Endothelial cell of umbilical vein (primary cell): ENCODE data around the gene ATRIP. TPM values are rescaled to one million over a fixed set of nuclear protein-coding genes. Genes with fewer than 3 reads are reported as not detected.

ENCODE experiments used
- BruUV-seq: library from RNA; stranded (reverse); fragments of 400-500 nt; replicated peaks from 2 replicates; lab custom pipeline; 2021; lab: Mats Ljungman, UMichigan
- CTCF ChIA-PET: fragments of 300-600, 350-600 bp; sonication (Branson Sonifier 250); formaldehyde crosslinking; loops from one replicate; lab custom pipeline; 2021; ENCODE audit warnings: antibody characterized with exemption, inconsistent platforms; lab: Charles Lee
- POLR2A ChIA-PET: fragments of 300-600, 350-600 bp; sonication (Branson Sonifier 250); formaldehyde crosslinking; loops from one replicate; lab custom pipeline; 2021; ENCODE audit warnings: antibody characterized with exemption, inconsistent platforms; lab: Charles Lee
- DNase-seq: peaks from one replicate; pipeline ENCODE4 v3.0.0-alpha.2; 2011; ENCODE audit warnings: low read depth, low spot score
- FAIRE-seq: peaks from 2 replicates; lab custom pipeline; 2011; peaks lifted over from hg19 to GRCh38; lab: Jason Lieb, UNC
- H2AFZ ChIP-seq: 2 replicates; pipeline ENCODE4 v1.6.0; 2012; ENCODE audit warnings: low read depth, low read length, control low read depth, inconsistent platforms
- H3K27ac ChIP-seq: 2 replicates; pipeline ENCODE4 v1.5.1; 2011; ENCODE audit warnings: low read depth, mild to moderate bottlenecking, control low read depth, low read length, moderate library complexity; ENCODE audit not compliant: insufficient read depth
- H3K27me3 ChIP-seq, 2 experiments: 2 replicates each; pipeline versions ENCODE4 v1.6.0 to v1.6.1; 2011; ENCODE audit warnings: low read length in 2 of 2, mixed read lengths in 1 of 2; ENCODE audit not compliant: control insufficient read depth in 2 of 2, insufficient read depth in 2 of 2
- H3K36me3 ChIP-seq, 2 experiments: 2 replicates in 1 of 2; 3 replicates in 1 of 2; pipeline ENCODE4 v1.5.1; 2011; ENCODE audit warnings: low read length in 2 of 2, mild to moderate bottlenecking in 1 of 2, moderate library complexity in 1 of 2; ENCODE audit not compliant: control insufficient read depth in 2 of 2, insufficient read depth in 2 of 2; ENCODE audit errors: extremely low read depth in 1 of 2
- H3K4me1 ChIP-seq: 3 replicates; pipeline ENCODE4 v1.5.1; 2011; ENCODE audit warnings: mild to moderate bottlenecking, low read length; ENCODE audit not compliant: control insufficient read depth, insufficient read depth; ENCODE audit errors: extremely low read depth
- H3K4me2 ChIP-seq: 2 replicates; pipeline ENCODE4 v1.6.1; 2011; ENCODE audit warnings: low read length, control low read depth, mixed read lengths; ENCODE audit not compliant: insufficient read depth
- H3K4me3 ChIP-seq, 3 experiments: fragments of 200-600 bp in 1 of 3; sonication (generic), shearing (Covaris generic) in 1 of 3; replicated peaks in 1 of 3; 2 replicates each; pipeline ENCODE4 v1.5.1; 2011 to 2016; ENCODE audit warnings: control low read depth in 3 of 3, low read length in 3 of 3, mild to moderate bottlenecking in 2 of 3, inconsistent platforms in 1 of 3, low read depth in 1 of 3, moderate library complexity in 1 of 3; ENCODE audit not compliant: insufficient read depth in 1 of 3
- H3K79me2 ChIP-seq: 2 replicates; pipeline ENCODE4 v1.6.0; 2012; ENCODE audit warnings: low read length, inconsistent platforms; ENCODE audit not compliant: control insufficient read depth, insufficient read depth
- H3K9ac ChIP-seq: replicated peaks from 2 replicates; pipeline ENCODE3; 2011; ENCODE audit warnings: low read length, control low read depth; ENCODE audit not compliant: insufficient read depth; ENCODE audit errors: extremely low read depth
- H3K9me1 ChIP-seq: replicated peaks from 3 replicates; pipeline ENCODE4 v1.6.0; 2011; ENCODE audit warnings: mild to moderate bottlenecking, low read length; ENCODE audit not compliant: control insufficient read depth, insufficient read depth; ENCODE audit errors: extremely low read depth
- H3K9me3 ChIP-seq: replicated peaks from 2 replicates; pipeline ENCODE4 v1.5.1; 2012; ENCODE audit warnings: low read length, inconsistent platforms; ENCODE audit not compliant: control insufficient read depth, insufficient read depth
- H4K20me1 ChIP-seq: replicated peaks from 2 replicates; pipeline ENCODE3; 2011; ENCODE audit warnings: mild to moderate bottlenecking, low read length; ENCODE audit not compliant: control insufficient read depth, insufficient read depth; ENCODE audit errors: extremely low read depth
- EZH2 ChIP-seq: IDR thresholded peaks from 2 replicates; pipeline ENCODE4 v1.6.1; 2012; ENCODE audit warnings: borderline replicate concordance, low read depth, mild to moderate bottlenecking, moderate library complexity, low read length, inconsistent platforms; ENCODE audit not compliant: severe bottlenecking
- MAX ChIP-seq: IDR thresholded peaks from 2 replicates; pipeline ENCODE4 v1.6.1; 2011; ENCODE audit not compliant: insufficient read depth, insufficient read length
- MYC ChIP-seq: IDR thresholded peaks from one replicate; pipeline ENCODE4 v1.6.1; 2011; ENCODE audit warnings: mild to moderate bottlenecking, low read depth, low read length
- POLR2A ChIP-seq: IDR thresholded peaks from 2 replicates; pipeline ENCODE4 v1.6.1; 2012; ENCODE audit warnings: low read depth, mild to moderate bottlenecking, control low read depth, low read length
- dilution Hi-C: fragments of 300-500 bp; cut with MboI; formaldehyde crosslinking; loops from one replicate; pipeline ENCODE4 v1.15.0; 2019; ENCODE audit warnings: low sequenced_read_pairs; ENCODE audit not compliant: extremely low pct_ligation_motif_present
- intact Hi-C: fragments of 100-400 bp; cut with micrococcal nuclease; formaldehyde crosslinking; loops from one replicate; pipeline ENCODE4 v1.10.0; 2022
- polyA plus RNA-seq, 4 experiments: library from polyadenylated mRNA; depleted of rRNA in 3 of 4; stranded (reverse) in 3 of 4; unstranded in 1 of 4; fragments of >200 nt; gene quantifications; 2 replicates each; pipeline versions ENCODE4 v1.2.1 to v1.2.3, GENCODE V29; 2011 to 2012; ENCODE audit warnings: missing spikeins in 1 of 4
- total RNA-seq: library from RNA; stranded (reverse); gene quantifications from 2 replicates; pipeline ENCODE4 v1.2.3, GENCODE V29; 2021

The ATRIP gene
- total and polyA plus RNA-seq, 2 donors (not counting 3 experiments of a cell fraction or from before 2014, with no cell fraction given) = 10.6 to 14.7 TPM

- DNase-seq (no peak), FAIRE-seq (no peak)
- H3K36me3 ChIP-seq = peaks cover 0 to 2% of the 10 kb centered on the region in 2 experiments
- H3K4me1 ChIP-seq = peaks cover 21% of the 10 kb centered on the region
- H3K9me1 ChIP-seq = no peaks in the 10 kb centered on the region
- H3K27me3 ChIP-seq = no peaks in the 10 kb centered on the region
- no peaks in the 10 kb centered on the region for H3K79me2 ChIP-seq
- no TSS peak for BruUV-seq
- H3K27ac ChIP-seq = no peak overlapping the region
- intact Hi-C loops (no loop called here), dilution Hi-C loops (no loop called here)
- TF ChIP-seq POLR2A (no peak), EZH2 (no peak)
- H3K4me3 ChIP-seq = no peak overlapping the region
- H3K9ac ChIP-seq = no peak overlapping the region
- H3K4me2 ChIP-seq = no peak overlapping the region
- no peaks in the 10 kb centered on the region for H3K9me3 ChIP-seq
- ChIA-PET CTCF (interaction anchor here (0.7 to 1.9 kb wide), 2 partner anchors 17 to 66 kb away, joined by 3 to 4 read pairs; no protein-coding TSS in a partner anchor), POLR2A (no interaction called here)
- no peaks in the 10 kb centered on the region for H4K20me1 ChIP-seq
- no peak overlapping the region for H2AFZ ChIP-seq
Measured at GRCh38 chr3:48502121-48502520, 55.6 kb downstream of the ATRIP start.

GRCh38 chr3:48502728-48503168, 56.2 kb downstream of the ATRIP start:
- Histone ChIP-seq H3K4me1 (peaks cover 21% of the 10 kb centered on the region), H2AFZ (no peak overlapping the region), H3K4me3 (peak overlapping the region in 1 of 3 experiments; percentile 95), H3K4me2 (peak overlapping the region; percentile 56), H4K20me1 (no peaks in the 10 kb centered on the region), H3K27ac (no peak overlapping the region), H3K9me1 (no peaks in the 10 kb centered on the region), H3K9ac (no peak overlapping the region), H3K79me2 (no peaks in the 10 kb centered on the region), H3K27me3 (no peaks in the 10 kb centered on the region), H3K36me3 (peaks cover 0 to 2% of the 10 kb centered on the region in 2 experiments), H3K9me3 (no peaks in the 10 kb centered on the region)
- no peak for FAIRE-seq
- no peak for TF ChIP-seq MYC
- TF ChIP-seq MAX = no peak
- POLR2A ChIA-PET = no interaction called here
- no TSS peak for BruUV-seq
- CTCF ChIA-PET = no interaction called here
- DNase-seq = no peak
- dilution Hi-C loops (no loop called here), intact Hi-C loops (no loop called here)
